AG08396 (cell line): Measurements from ENCODE around the gene HOXB2.

Source experiments
- DNase-seq: peaks from one replicate; pipeline ENCODE4 v3.0.0; 2012; ENCODE audit warnings: low spot score, mixed read lengths

HOXB2 gene

GRCh38 chr17:48552466-48553189 lies 7.7 kb upstream of the HOXB2 start:
- no peak for DNase-seq

GRCh38 chr17:48551596-48552465 lies 6.9 kb upstream of the HOXB2 start:
- no peak for DNase-seq

GRCh38 chr17:48551214-48551555 lies 6.3 kb upstream of the HOXB2 start:
- no peak for DNase-seq

GRCh38 chr17:48550502-48551213 lies 5.7 kb upstream of the HOXB2 start:
- no peak for DNase-seq

- DNase-seq = no peak
Observed at GRCh38 chr17:48549914-48550501, 5.1 kb upstream of the HOXB2 start.

- no peak for DNase-seq
Observed at GRCh38 chr17:48549281-48549630, 4.3 kb upstream of the HOXB2 start.

- no peak for DNase-seq
Observed at GRCh38 chr17:48548523-48549280, 3.8 kb upstream of the HOXB2 start.

GRCh38 chr17:48547808-48548522 lies 3.1 kb upstream of the HOXB2 start:
- DNase-seq = no peak

- no peak for DNase-seq
Observed at GRCh38 chr17:48546924-48547807, 2.3 kb upstream of the HOXB2 start.

- no peak for DNase-seq
Observed at GRCh38 chr17:48546137-48546923, 1.4 kb upstream of the HOXB2 start.

GRCh38 chr17:48545539-48545938 lies 630 bp upstream of the HOXB2 start:
- DNase-seq = no peak

- DNase-seq = peak; percentile 83
Observed at GRCh38 chr17:48544349-48545021, 424 bp downstream of the HOXB2 start.

- DNase-seq = no peak
Observed at GRCh38 chr17:48543854-48544348, 1.0 kb downstream of the HOXB2 start.

- no peak for DNase-seq
Observed at GRCh38 chr17:48543107-48543853, 1.6 kb downstream of the HOXB2 start.

GRCh38 chr17:48542698-48543106 lies 2.2 kb downstream of the HOXB2 start:
- no peak for DNase-seq

- DNase-seq = no peak
Observed at GRCh38 chr17:48542114-48542656, 2.7 kb downstream of the HOXB2 start.

GRCh38 chr17:48541577-48542113 lies 3.3 kb downstream of the HOXB2 start:
- DNase-seq = peak; percentile 79
